ENCODE measurements around the gene TMEM45A.
"Not testable (repeated sequence)": the region's sequence is repeated elsewhere in the genome, so short reads cannot be mapped to it uniquely, and the experiment has no call there.

DNA sequence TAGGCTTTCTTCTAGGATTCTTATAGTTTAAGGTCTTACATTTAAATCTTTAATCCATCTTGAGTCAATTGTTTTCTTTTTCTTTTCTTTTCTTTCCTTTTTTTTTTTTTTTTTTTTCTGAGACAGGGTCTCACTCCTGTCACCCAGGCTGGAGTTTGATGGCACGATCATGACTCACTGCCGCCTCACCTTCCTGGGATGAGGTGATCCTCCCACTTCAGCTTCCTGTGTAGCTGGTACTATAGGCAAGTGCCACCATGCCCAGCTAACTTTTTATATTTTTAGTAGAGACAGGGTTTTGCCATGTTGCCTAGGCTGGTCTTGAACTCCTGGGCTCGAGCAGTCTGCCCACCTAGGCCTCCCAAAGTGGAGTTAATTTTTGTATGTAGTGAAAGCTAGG, 49.0 kb downstream of the TMEM45A start:
- TF ChIP-seq, protein P1, sequence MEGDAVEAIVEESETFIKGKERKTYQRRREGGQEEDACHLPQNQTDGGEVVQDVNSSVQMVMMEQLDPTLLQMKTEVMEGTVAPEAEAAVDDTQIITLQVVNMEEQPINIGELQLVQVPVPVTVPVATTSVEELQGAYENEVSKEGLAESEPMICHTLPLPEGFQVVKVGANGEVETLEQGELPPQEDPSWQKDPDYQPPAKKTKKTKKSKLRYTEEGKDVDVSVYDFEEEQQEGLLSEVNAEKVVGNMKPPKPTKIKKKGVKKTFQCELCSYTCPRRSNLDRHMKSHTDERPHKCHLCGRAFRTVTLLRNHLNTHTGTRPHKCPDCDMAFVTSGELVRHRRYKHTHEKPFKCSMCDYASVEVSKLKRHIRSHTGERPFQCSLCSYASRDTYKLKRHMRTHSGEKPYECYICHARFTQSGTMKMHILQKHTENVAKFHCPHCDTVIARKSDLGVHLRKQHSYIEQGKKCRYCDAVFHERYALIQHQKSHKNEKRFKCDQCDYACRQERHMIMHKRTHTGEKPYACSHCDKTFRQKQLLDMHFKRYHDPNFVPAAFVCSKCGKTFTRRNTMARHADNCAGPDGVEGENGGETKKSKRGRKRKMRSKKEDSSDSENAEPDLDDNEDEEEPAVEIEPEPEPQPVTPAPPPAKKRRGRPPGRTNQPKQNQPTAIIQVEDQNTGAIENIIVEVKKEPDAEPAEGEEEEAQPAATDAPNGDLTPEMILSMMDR (IDR thresholded peaks at IDR 0.05; ENCODE audit: insufficient read depth, low read length, poor library complexity, severe bottlenecking) = not testable (repeated sequence)
- not testable (repeated sequence) for TF ChIP-seq EZH2phosphoT487 (conservative IDR thresholded peaks at IDR 0.05; ENCODE audit: low read length)

All from SU-DHL-6 (cell line).